Activated naive CD8-positive, alpha-beta T cell treated with anti-CD3 and anti-CD28 coated beads, Interleukin-2, amount 50 U/mL, for 16 hours (primary cell): ENCODE results near the gene ITIH3.

Experiments
- DNase-seq: peaks from one replicate; pipeline ENCODE4 v3.0.0-alpha.2; 2020; ENCODE audit warnings: low read depth, low spot score

Gene ITIH3

DNA sequence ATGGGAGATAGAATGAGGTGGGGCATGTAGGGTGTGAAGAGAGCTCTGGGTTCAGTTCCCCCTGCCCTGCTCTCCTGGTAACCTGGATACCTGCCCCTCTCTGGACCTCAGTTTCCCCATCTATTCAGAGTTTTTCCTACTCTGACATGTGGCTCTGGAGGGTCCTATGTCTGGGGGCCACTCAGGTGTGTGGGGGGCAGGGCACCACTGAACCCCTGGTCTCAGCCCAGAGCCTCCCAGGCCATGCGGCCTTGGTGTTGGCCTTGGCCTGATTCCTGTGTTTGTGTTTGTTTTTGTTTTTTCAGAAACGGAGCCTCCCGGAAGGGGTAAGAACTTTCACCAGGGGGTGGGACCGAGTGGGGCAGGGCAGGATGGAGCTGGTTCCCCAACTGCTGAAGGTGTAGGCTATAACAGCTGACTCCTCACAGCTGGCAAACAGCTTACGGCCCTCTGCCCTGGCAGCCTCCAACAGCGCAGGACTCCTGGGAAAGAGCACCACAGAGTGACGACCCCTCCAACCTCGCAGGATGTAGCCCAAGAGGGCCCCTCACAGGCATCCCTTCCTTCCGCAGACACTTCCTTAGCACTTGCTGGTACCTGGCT is 803 bp downstream of the ITIH3 start:
- DNase-seq, result no peak

DNA sequence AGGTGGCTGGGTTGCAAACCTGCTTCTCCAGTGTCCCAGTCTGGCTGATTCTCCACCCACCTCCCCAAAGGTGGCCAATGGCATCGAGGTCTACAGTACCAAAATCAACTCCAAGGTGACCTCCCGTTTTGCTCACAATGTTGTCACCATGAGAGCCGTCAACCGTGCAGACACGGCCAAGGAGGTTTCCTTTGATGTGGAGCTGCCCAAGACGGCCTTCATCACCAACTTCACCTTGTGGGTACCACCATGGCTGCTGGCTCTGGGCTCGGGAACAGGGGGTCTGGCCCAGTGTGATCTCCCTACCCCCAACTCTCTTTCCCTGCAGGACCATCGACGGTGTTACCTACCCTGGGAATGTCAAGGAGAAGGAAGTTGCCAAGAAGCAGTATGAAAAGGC is 1.8 kb downstream of the ITIH3 start:
- DNase-seq, result no peak

DNA sequence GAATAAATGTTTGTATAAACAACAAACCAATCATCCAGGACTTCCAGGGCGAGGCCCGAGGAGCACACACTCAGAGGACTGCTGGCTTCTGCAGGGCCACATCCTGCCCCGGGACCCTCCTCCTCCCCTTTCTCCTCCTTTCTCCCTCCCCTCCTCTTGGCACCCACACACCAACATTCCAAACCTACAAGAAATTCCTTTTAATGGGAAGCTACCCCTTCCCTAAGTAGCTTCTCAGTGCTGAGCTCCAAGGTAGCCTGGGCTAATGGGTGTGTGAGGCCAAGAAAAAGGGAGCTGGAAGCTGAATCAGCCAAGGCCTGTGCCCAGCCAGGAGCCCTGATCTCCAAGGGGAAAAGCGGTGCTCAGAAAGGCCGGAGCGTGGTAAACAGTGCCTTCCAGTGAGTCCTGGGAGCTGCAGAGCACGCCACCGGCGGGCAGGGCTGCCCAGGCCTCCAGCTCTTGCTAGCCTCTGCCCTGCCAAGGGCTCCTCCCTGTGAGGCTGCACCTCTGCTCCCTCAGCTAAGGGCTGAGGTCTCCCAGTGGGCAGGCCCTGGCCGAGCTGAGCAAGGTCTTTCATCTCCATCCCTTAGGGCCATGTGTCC is 3.9 kb downstream of the ITIH3 start:
- DNase-seq, result no peak

DNA sequence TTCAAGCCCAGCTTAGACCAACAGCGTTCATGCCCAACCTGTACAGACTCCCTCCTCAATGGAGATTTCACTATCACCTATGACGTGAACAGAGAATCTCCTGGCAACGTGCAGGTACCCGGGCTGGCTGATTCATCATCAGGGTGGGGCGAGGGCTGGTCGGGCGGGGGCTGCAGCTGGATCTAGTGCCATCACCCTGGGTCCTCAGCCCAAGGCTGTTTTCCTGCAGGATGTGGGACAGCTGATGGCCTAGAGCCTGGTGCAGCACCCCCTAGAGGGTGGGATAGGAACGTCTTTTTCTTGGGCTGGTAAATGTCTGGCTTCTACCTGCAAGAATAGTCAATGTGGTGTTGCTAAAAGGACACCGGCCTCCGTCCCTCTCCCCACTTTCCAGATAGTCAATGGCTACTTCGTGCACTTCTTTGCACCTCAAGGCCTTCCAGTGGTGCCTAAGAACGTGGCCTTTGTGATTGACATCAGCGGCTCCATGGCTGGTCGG is 4.4 kb downstream of the ITIH3 start:
- no peak for DNase-seq

DNA sequence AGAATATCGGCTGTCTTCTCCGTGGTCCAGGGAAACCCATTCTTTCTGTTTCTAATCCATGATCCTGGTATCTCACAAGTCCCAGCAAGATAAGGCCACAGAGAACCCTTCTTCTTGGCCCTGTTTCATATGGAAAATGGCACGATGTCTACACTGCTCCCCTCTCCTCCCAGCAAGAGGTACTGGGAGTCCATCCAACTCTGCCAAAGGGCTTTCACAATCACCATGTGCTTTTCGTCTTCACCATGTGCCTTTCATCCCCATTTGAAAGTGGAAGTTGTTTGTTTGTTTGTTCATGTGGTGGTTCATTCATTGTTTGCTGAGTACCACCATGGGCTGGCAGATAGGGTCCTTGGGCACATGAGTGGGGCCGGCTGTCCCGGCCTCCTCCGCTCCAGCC is 5.5 kb downstream of the ITIH3 start:
- DNase-seq, result no peak

DNA sequence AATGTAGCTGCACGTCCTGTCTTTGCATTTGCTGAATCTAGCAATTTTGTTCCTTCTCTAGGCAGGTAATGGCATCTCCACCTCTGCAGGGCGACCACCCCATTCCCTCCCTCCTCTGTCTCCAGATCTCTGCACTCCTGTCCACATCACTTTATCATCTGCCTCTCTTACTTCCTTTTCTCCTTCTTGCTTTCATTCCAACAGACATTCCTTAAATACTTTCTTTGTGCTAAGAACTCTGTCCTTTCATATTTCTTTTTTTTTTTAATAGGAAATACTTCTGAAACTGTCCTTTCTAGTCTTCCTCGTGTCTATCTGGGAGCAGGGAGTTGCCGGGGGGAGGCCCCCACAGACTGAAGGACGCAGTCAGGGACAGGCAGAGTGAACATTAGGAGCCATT is 7.2 kb downstream of the ITIH3 start:
- no peak for DNase-seq

DNA sequence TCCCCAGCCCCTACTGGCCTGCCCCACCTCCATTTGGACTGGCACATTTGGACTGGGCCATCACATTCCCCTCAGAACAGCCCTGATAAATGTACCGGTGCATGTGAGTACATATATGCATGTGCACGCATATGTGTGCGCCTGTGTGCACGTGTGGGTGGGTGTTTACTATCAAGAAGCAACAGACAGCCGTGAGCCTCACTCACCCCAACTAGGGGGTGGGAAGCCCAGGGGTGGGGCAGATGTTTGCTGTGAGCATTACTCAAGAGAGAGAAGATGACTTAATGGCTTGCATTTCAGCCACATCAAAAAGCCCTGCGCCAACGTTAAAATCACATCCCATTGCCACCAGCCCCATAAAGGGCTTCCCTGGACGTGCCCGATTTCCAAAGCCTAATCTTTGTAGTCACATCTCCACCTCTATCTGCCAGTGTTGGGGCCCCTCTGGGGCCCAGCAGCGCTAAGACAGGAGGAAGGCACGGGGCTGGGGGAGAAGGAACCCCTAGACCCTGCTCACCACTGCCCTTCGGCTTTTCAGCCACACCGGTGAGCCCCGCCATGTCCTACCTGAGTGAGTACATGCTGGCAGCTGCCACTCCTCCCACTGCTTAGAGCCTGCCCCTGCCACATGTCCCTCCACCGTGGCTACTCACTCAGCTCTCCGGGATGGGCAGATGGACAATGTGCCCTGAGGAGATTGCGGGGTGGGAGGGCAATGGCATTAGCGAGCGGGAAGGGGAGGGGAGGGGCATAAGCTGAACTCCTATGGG is 10.9 kb downstream of the ITIH3 start:
- DNase-seq, result no peak

DNA sequence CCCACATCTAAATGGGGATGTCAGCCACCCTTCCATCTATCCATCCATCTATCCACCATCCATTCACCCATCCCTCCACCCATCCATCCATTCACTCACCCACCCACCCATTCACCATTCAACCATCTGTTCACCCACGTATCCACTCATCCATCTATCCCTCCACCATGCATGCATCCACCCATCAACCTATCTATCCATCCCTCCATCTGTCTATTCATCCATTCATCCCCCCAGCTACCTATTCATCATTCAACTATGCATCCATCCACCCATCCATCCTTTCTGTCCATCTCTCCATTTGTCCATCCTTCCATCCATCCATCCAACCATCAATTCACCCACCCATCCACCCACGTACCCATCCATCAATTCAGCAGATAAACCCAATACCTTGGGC is 14.6 kb downstream of the ITIH3 start:
- no peak for DNase-seq

DNA sequence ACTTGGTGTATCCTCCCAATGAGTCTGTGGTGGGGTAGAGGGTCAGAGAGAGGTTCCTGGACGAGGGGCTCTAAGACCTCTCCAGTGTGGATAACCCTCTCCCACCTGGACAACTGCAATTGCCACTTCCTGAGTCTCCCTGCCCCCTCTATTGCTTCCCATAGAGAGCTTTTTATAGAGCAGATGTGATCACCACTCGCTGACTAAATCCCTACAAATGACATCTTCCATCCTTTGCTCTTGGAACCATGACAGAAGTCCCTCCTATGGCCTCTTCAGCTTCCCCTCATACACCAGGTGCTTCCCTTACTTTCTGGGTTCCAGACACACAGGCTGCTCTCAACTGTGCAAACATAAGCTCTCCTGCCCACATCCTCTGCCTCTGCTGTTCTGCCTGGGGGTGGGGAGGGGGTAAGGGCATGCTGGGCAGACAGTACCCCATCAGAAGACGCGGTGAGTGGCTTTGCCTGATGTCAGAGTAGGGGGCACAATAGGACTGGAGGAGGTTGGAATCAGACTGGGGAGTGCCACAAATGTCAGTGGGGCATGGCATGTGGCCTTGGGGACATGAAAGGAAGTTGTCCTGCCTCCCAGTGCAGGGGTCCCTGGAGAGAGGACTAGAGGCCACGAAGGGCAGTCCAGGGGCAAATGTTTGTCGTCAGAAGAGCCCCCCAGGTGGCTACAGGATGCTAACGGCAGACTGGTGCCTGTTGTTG is 15.2 kb downstream of the ITIH3 start:
- no peak for DNase-seq

DNA sequence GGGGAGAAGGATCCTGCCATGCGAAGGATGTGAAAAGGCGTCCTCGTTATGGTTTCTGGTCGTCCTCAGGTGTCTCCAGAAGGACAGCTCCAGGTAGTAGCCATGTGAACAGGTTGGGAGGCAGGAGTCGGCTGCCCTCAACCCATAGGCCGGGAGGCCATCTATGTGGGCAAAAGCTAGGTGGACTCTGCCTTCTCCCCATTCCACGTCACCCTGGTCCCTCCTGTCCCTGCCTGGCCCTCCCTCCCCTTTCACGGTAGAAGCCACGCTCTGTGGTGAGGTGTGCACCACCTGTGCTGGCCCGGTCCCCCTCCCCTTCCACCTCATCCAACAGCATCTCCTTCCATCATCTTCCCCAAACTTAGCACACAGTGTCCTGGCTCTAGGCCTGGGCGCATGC is 16.3 kb downstream of the ITIH3 start:
- DNase-seq, result no peak

DNA sequence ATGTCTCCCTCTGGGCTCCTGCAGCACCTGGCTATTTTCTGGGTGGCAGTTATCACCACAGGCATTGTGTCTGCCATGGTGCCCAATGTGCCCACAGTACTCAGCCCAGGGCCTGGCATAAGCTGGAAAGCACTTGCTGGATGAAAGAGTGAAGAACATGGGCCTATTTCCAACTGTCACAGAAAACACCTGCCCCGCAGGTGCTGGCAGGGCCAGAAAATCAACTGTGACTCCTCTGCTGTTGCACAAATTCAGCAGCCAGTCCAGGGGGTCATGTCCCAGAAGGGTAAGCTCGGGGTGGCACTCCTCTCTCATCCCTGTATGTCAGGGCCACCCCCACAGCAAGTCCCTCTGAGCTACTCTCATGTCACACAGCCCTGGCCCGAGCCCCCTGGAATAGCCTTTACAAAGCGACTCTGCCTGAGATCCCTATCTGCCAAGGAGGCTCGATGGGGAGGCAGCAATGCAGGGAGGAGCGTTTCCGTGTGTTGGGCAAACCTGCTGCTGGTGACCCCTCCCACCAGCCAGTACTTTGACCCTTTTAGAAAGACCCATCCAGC is 16.9 kb downstream of the ITIH3 start:
- no peak for DNase-seq

DNA sequence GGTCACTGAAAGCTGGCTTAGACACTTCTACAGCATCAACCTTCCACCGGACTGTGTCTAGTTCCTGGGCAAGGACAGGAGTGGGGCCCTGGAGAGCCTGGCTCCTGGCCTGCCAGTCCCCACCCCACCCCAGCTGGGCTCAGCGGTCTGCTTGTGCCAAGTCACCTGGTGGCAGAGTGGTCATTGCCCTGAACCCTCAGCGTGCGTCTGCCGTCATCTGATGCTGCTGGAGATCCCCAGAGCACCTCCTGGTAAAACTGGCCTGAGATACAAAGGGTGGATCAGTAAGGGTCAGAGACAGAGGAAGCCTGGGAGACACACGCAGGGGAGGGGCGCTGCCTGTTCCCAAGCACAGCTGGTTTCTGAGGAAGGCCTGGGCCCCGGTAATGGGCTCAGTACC is 19.2 kb downstream of the ITIH3 start:
- no peak for DNase-seq

DNA sequence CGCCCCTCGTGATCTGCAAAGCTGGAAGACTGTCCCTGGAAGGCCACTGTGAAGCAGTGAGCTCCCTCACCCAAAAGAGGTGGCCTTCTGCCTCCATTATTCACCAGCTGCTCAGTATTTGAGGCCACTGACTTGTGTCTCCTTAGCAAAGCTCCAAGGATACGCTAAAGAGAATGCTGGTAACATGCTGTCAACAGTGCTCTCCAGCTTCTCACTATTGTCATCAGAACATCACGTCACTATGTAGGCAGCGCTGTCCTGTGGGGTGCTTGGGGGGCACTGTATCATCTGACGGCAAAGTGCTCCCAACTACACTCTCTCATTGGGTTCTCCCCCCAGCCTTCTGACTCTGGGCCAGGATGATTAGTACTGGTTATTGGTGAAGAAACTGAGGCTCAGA is 21.6 kb downstream of the ITIH3 start:
- DNase-seq, result no peak

DNA sequence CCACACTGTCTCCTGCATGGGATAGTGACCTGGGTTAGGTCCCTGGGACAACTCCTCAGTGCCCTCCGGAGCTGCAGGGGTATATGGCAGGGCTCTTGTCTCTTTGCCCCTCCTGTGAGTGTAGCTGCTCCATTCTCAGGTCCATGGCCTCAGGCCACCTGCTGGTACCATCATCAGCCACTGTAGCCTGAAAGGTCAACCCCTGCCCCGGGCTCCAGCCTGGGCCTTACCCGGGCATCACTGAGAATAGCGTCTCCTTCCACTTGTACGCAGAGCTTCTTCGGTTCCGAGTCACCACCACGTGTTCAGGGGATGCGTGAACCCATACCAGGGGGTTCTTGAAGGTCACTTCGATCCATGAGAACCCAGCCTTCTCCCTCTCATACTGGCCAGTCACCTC is 22.1 kb downstream of the ITIH3 start:
- DNase-seq, result no peak

DNA sequence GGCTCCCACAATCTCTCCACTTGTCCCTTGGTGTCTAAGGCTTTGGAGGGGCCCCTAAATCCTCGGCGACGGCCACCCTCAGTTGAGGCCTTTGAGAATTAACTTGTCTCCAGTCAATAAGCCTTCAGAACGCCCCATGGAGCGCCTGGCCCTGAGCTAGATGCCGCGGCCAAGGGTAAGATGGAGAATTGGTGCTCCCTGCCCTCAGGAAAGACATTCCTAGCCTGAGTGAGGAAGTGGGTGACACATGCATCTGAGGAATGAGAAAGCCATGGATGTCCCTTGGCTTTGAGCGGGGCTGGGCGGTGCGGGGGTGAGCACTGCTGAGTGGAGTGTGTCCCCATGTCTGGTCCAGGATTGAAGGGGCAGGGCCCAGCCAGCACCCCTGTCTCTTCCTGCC is 22.6 kb downstream of the ITIH3 start:
- DNase-seq, result no peak

DNA sequence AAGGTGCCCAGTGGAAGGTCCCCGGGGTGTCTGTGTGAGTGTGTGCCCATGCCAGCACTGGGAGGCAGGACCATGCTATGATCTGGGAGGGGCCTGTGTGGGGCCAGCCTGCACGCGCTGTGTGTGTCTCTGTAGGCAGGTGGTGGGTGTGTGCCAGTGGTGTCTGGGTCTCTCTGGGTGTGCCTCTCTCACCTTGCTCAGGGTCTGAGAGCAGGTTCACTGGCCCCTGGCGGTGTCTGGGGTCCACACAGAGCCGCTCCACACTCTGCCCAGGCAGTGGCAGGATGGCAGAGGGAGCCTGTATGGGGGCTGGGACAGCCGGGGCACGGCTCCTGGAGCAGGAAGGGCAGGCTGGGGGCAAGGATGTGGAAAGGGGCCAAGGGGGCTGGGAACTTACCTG is 23.3 kb downstream of the ITIH3 start:
- DNase-seq, result no peak

DNA sequence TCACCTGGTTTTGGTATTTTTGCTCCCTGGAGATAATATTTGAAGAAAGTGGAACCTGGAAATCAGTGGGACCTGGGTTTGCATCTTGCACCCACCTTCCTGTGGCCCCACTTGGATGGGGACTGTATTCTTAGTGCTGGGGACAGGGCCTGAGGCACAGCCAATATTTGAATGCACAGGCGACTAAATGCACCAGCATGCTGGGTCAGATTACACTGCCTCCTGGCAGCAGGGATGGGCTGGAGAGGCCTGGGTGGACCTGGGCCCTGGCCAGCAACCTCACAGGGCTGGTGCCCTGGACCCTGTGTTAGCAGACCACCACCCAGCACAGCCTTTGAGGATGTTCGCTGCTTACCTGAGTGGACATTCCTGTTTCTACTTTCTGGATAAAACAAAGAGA is 25.3 kb downstream of the ITIH3 start:
- DNase-seq, result no peak

DNA sequence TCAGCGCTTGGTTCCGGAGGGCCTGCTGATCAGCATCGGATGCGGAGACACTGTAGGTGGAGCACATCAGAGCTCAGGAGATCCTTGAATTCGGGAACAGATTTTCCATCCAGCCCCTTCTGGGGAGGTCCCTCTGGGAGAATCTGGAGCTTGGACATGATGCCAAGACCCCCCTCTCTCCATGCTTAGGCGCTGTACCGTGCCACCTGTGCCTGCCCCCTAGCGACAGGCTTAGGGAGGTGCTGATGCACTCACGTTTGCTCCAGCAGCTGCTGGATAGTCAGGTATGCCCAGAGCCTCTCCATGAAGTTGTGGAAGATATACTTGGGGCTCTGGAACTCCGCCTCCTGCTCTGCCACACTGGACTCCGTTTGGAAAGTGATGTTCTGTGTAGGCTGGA is 26.1 kb downstream of the ITIH3 start:
- DNase-seq, result no peak

DNA sequence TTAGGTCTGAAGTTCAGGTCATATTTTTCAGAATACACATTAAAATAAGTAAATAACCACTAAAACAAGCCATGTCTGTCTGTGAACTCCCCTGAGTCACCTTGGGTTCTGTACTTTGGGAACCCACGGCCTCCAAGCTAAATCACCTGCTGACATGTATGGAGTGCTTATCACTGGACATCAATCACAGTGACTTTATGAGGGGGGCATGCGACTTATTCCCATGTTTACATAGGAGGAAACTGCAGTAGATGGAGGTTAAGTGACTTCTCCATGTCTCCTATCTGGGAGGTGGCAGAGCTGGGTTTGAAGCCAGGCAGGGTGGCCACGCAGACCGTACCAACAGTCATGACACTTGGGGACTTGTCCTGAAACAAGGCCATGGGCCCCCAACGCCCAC is 27.8 kb downstream of the ITIH3 start:
- no peak for DNase-seq

DNA sequence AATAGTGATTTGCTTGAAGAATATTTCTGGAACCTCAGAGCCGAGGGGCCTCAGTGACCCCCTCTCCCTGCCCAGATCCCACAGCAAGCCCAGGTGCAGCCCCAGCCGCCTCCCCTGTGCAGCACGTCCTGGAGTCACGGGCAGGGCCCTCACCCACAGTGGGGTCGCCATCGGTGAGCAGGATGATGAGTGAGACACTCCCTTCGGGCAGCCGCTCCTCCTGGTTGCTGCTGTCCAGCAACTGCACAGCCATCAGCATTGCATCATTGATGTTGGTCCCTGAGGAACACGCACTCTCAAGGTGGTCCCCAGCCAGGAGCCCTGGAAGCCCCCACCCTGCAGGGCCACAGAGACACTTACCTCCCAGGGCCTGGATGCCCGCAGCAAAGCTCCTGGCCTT is 29.4 kb downstream of the ITIH3 start:
- DNase-seq, result no peak

DNA sequence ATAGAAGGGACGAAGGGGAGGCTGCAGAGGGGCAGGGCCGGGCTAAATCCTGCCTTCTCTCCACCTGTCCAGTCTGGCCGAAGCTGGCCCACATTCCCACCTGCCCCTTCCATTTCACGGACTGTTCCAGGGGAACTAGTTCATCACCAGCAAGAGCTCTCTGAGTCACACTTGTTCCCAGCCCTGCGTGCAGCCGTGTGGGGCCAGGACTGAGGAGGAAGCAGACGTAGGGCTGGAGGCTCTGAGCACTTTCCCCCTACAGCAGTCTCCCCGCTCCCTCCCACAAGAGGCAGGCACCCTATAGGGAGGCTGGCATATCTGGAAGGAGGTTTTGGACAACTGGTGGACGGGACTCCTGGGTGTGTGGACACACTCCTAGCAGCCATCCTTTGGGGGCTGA is 32.8 kb downstream of the ITIH3 start:
- DNase-seq, result no peak

DNA sequence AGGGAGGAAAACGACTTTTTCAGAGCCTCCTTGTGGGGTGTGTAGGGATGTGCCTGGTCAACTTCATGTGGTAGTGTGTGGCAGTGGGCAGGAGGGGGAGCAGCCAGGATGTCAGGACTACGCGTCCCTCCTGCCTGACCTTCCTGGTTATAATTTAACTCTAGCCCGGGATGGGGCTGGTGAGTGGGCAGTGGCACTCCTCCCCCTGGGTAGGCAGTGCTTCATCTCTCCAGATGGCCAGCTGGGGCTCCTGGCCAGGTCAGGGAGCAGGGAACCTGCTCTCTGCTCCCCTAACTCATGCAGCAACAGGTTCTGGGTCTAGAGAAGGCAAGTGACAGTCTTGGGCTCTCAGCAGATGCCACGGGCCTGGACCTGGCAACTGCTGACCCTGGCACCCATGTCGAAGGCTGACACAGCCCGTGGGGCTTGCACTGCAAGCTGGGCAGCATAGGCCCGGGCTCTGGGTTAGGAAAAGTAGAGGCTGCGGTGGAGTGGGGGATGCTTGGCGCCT is 33.3 kb downstream of the ITIH3 start:
- DNase-seq, result no peak
